B cell (primary cell): ENCODE data around the gene LTBP3. TPM values are rescaled to one million over a fixed set of nuclear protein-coding genes. Genes with fewer than 3 reads are reported as not detected.

Experiments
- ATAC-seq: fragments of 200-7000 bp; cut with Tn5 transposase; one replicate; pipeline ENCODE4 v1.10.0; 2021; ENCODE audit warnings: low read depth, mild to moderate bottlenecking, moderate number of reproducible peaks, moderate library complexity
- CTCF ChIA-PET: fragments of 350-600 bp; sonication (Branson Sonifier 250); formaldehyde crosslinking; loops from one replicate; lab custom pipeline; 2021; ENCODE audit warnings: antibody characterized with exemption, inconsistent platforms; lab: Charles Lee
- POLR2A ChIA-PET: fragments of 350-600 bp; sonication (Branson Sonifier 250); formaldehyde crosslinking; loops from one replicate; lab custom pipeline; 2021; ENCODE audit warnings: antibody characterized with exemption; lab: Charles Lee
- DNase-seq: peaks from one replicate; pipeline ENCODE4 v3.0.0; 2013
- H2AFZ ChIP-seq: 2 replicates; pipeline ENCODE4 v1.6.1; 2012; ENCODE audit warnings: mild to moderate bottlenecking, low read depth, low read length; ENCODE audit not compliant: insufficient read depth, poor library complexity, severe bottlenecking
- H3K27ac ChIP-seq, 2 donors: 1 replicate in 1 of 2; 2 replicates in 1 of 2; pipeline ENCODE4 v1.5.1; 2012 to 2013; ENCODE audit warnings: low read length in 2 of 2, mild to moderate bottlenecking in 2 of 2, moderate library complexity in 1 of 2
- H3K27me3 ChIP-seq, 4 experiments: fragments of 200-600 bp in 1 of 4; sonication (generic) in 1 of 4; replicated peaks in 1 of 4; 1 replicate in 2 of 4; 2 replicates in 2 of 4; pipeline versions ENCODE4 v1.6.1 to v1.7.0; 2013 to 2016; ENCODE audit warnings: low read length in 3 of 4, mild to moderate bottlenecking in 2 of 4, mixed read lengths in 1 of 4, moderate library complexity in 1 of 4; ENCODE audit not compliant: insufficient read depth in 4 of 4, control insufficient read depth in 3 of 4; ENCODE audit errors: control extremely low read depth in 1 of 4
- H3K36me3 ChIP-seq, 2 experiments: replicated peaks in 1 of 2; 1 replicate in 1 of 2; 2 replicates in 1 of 2; pipeline versions ENCODE4 v1.6.1 to v1.7.1; 2013; ENCODE audit warnings: low read length in 1 of 2; ENCODE audit not compliant: insufficient read depth in 2 of 2, control insufficient read depth in 1 of 2; ENCODE audit errors: control extremely low read depth in 1 of 2, extremely low read depth in 1 of 2
- H3K4me1 ChIP-seq, 2 donors: fragments of 200-600 bp in 1 of 2; sonication (generic) in 1 of 2; 1 replicate in 1 of 2; 2 replicates in 1 of 2; pipeline versions ENCODE4 v1.5.1 to v1.6.1; 2013 to 2017; ENCODE audit warnings: low read length in 2 of 2; ENCODE audit not compliant: control insufficient read depth in 2 of 2, insufficient read depth in 2 of 2
- H3K4me2 ChIP-seq: replicated peaks from 2 replicates; pipeline ENCODE3; 2012; ENCODE audit warnings: mild to moderate bottlenecking, low read depth, low read length; ENCODE audit not compliant: poor library complexity, severe bottlenecking
- H3K4me3 ChIP-seq, 5 experiments: fragments of 200-600 bp in 1 of 5; sonication (generic) in 1 of 5; 1 replicate in 3 of 5; 2 replicates in 2 of 5; pipeline versions ENCODE4 v1.5.1 to v1.7.0; 2011 to 2016; ENCODE audit warnings: low read length in 4 of 5, mild to moderate bottlenecking in 4 of 5, low read depth in 2 of 5, control low read depth in 1 of 5, moderate library complexity in 1 of 5; ENCODE audit not compliant: insufficient read depth in 1 of 5; ENCODE audit errors: control extremely low read depth in 1 of 5, extremely low read depth in 1 of 5
- H3K79me2 ChIP-seq: fragments of 200-600 bp; sonication (generic); one replicate; pipeline ENCODE4 v1.6.0; 2016; ENCODE audit warnings: low read length; ENCODE audit not compliant: control insufficient read depth, insufficient read depth
- H3K9ac ChIP-seq: fragments of 200-600 bp; sonication (generic); 2 replicates; pipeline ENCODE4 v1.6.1; 2017; ENCODE audit warnings: mild to moderate bottlenecking, low read length, moderate library complexity
- H3K9me3 ChIP-seq, 3 donors: one replicate each; pipeline versions ENCODE4 v1.6.1 to v1.7.1; 2013; ENCODE audit warnings: low read length in 2 of 3; ENCODE audit not compliant: control insufficient read depth in 2 of 3, insufficient read depth in 1 of 3; ENCODE audit errors: control extremely low read depth in 1 of 3
- H4K20me1 ChIP-seq: 2 replicates; pipeline ENCODE4 v1.6.0; 2012; ENCODE audit warnings: mild to moderate bottlenecking, low read length; ENCODE audit not compliant: insufficient read depth, control insufficient read depth, poor library complexity, severe bottlenecking
- H3K27ac Mint-ChIP-seq: one replicate; pipeline ENCODE4 v1.8.0; 2021; ENCODE audit warnings: mixed read lengths
- H3K27me3 Mint-ChIP-seq: one replicate; pipeline ENCODE4 v1.8.0; 2021; ENCODE audit warnings: mixed read lengths
- H3K4me1 Mint-ChIP-seq: one replicate; pipeline ENCODE4 v1.8.0; 2021; ENCODE audit warnings: mixed read lengths
- H3K4me3 Mint-ChIP-seq: one replicate; pipeline ENCODE4 v1.8.0; 2021; ENCODE audit warnings: mixed read lengths
- H3K9me3 Mint-ChIP-seq: one replicate; pipeline ENCODE4 v1.8.0; 2022; ENCODE audit warnings: mixed read lengths; ENCODE audit not compliant: insufficient read depth
- EZH2 ChIP-seq: IDR thresholded peaks from 2 replicates; pipeline ENCODE4 v1.6.1; 2012; ENCODE audit warnings: borderline replicate concordance, low read depth, mild to moderate bottlenecking, moderate library complexity, low read length; ENCODE audit not compliant: insufficient read depth, poor library complexity, severe bottlenecking
- WGBS: methylation state at CpG from one replicate; pipeline ENCODE4 v1.1.5; 2013; ENCODE audit warnings: missing lambda C conversion rate; ENCODE audit not compliant: insufficient coverage; 5-methylcytosine and 5-hydroxymethylcytosine counted together
- intact Hi-C: fragments of 100-400 bp; cut with micrococcal nuclease; formaldehyde crosslinking; loops from one replicate; pipeline ENCODE4 v1.10.0; 2022
- polyA plus RNA-seq: library from polyadenylated mRNA; depleted of rRNA; stranded (reverse); fragments of >200 nt; gene quantifications from 2 replicates; pipeline ENCODE4 v1.2.3, GENCODE V29; 2012
- total RNA-seq, 2 donors: library from RNA; stranded (reverse); fragments of 120-200 nt in 1 of 2; gene quantifications; 1 replicate in 1 of 2; 2 replicates in 1 of 2; pipeline versions ENCODE4 v1.2.3 to v1.2.4, GENCODE V29; 2013 to 2022
- TF ChIP-seq, protein P1 (sequence below): fragments of 200-600 bp; IDR thresholded peaks from one replicate; pipeline ENCODE4 v1.8.0; 2022; ENCODE audit warnings: antibody characterized with exemption, mild to moderate bottlenecking

Gene LTBP3
- total and polyA plus RNA-seq, 2 donors (not counting 1 experiment from before 2014, with no cell fraction given): 65.1 to 69.0 TPM

DNA sequence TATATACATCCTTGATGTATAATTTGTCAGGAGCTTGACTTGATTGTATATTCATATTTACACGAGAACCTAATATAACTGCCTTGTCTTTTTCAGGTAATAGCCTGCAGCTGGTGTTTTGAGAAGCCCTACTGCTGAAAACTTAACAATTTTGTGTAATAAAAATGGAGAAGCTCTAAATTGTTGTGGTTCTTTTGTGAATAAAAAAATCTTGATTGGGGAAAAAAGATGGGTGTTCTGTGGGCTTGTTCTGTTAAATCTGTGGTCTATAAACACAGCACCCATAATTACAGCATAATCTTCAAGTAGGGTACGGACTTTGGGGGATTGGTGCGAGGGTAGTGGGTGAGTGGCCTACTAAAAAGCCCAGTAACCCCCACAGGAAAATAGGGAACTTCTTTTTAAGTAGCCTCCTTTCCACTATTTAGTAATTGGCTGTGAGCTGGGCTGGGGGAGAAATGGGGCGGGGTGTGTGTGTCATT is 51.8 kb downstream of the LTBP3 start:
- peak overlapping the region; percentile 78 for H3K27ac Mint-ChIP-seq
- peaks cover 60% of the 10 kb centered on the region for H4K20me1 ChIP-seq
- intact Hi-C loops: no loop called here
- DNase-seq (no peak), ATAC-seq (no peak)
- no peak overlapping the region for H2AFZ ChIP-seq
- TF ChIP-seq, protein P1, sequence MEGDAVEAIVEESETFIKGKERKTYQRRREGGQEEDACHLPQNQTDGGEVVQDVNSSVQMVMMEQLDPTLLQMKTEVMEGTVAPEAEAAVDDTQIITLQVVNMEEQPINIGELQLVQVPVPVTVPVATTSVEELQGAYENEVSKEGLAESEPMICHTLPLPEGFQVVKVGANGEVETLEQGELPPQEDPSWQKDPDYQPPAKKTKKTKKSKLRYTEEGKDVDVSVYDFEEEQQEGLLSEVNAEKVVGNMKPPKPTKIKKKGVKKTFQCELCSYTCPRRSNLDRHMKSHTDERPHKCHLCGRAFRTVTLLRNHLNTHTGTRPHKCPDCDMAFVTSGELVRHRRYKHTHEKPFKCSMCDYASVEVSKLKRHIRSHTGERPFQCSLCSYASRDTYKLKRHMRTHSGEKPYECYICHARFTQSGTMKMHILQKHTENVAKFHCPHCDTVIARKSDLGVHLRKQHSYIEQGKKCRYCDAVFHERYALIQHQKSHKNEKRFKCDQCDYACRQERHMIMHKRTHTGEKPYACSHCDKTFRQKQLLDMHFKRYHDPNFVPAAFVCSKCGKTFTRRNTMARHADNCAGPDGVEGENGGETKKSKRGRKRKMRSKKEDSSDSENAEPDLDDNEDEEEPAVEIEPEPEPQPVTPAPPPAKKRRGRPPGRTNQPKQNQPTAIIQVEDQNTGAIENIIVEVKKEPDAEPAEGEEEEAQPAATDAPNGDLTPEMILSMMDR: no peak
- TF ChIP-seq EZH2: no peak
- H3K27me3 ChIP-seq: no peaks in the 10 kb centered on the region
- peaks cover 1 to 52% of the 10 kb centered on the region in 2 experiments for H3K36me3 ChIP-seq
- peaks cover 45 to 56% of the 10 kb centered on the region in 2 donors for H3K4me1 ChIP-seq
- H3K4me3 ChIP-seq: peak overlapping the region in 3 of 5 experiments; percentile 91 to 99 (median 93)
- H3K27me3 Mint-ChIP-seq: no peaks in the 10 kb centered on the region
- WGBS: no CpG with 5 or more reads among the region's 4 CpGs
- no peaks in the 10 kb centered on the region for H3K9me3 Mint-ChIP-seq
- peaks cover 56% of the 10 kb centered on the region for H3K4me1 Mint-ChIP-seq
- H3K9ac ChIP-seq: peak overlapping the region; percentile 97
- H3K9me3 ChIP-seq: no peaks in the 10 kb centered on the region
- H3K4me2 ChIP-seq: peak overlapping the region; percentile 97
- H3K79me2 ChIP-seq: peaks cover 52% of the 10 kb centered on the region
- H3K27ac ChIP-seq: peak overlapping the region; percentile 65 to 99
- ChIA-PET POLR2A (interaction anchor here (0.5 to 20.7 kb wide), 20 partner anchors 8 to 1521 kb away, joined by 3 to 1159 read pairs (median 5); partner anchors contain the start of genes MALAT1, NEAT1 and SLC25A45), CTCF (interaction anchor here (0.7 to 17.5 kb wide), 11 partner anchors 7 to 174 kb away, joined by 3 to 541 read pairs (median 8); partner anchors contain the start of genes FRMD8, MALAT1, NEAT1 and SLC25A45)
- no peak overlapping the region for H3K4me3 Mint-ChIP-seq
